GM18520 (cell line): ENCODE data around the gene THBS2.
"Not testable (repeated sequence)": the region's sequence is repeated elsewhere in the genome, so short reads cannot be mapped to it uniquely, and the experiment has no call there.

ENCODE experiments used
- ATAC-seq: cut with Tn5 transposase; IDR thresholded peaks from one replicate; pipeline ENCODE4 v1.9.1; 2021; ENCODE audit not compliant: unreplicated experiment

The THBS2 gene

DNA sequence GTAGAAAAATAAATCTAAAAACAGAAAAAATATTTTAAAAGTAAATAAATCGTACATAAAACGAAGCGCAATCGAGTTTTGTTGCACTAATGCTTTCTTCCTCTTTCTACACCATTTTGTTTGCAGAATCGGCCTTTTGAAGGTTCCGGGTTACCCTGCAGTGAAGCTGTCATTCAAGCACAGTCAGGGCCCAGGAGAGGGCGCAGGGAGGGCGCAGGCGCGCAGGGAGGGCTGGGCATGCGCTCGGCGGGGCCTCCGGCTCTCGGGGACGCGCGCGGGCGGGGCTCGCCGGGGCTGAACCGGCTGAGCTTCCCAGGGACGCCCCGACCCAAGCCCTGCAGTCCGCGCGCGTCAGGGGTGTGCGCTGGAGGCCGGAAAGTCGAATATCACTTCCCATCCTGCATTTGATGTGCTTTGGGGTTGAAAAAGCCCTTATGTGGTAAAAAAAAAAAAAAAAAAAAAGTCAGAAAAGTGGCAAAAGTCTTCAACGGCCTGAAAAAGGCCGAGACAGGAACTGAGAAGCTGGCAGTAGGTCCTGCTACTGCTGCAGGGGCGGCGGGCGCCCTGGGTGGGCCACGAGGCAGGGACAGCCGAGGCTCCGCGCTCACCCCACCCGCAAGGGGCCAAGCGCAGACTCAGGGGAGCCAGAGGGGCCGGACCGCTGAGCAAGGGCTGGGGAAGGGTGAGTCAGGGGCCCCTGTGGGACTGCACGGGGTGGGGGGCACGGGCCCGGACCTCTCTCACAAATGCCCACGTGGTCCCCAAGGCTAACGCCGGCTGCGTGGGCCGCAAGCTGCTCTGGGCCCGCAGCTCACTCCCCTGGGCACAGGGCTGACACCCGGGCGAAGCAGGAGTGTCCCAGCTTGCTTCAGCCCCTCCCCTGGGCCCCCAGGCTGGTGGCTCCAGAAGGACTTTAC lies 40.5 kb downstream of the THBS2 start:
- ATAC-seq = peak; percentile 90

DNA sequence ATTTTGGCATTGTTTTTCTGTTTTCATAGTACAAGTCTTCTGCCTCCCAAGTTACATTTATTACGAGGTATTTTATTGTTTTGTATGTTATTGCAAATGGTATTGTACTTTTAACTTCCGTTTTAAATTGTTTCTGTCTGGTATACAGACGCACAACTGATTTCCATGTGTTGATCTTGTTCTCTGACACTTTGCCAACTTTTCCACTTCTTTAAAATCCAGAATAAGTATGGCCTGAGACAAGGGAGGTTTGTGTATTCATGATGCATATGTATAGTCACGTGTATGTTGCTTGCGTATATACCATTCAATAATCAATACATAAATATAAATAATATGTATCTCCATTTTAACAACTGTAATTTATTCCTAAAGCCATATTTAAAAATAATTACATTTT lies 41.2 kb downstream of the THBS2 start:
- no peak for ATAC-seq

DNA sequence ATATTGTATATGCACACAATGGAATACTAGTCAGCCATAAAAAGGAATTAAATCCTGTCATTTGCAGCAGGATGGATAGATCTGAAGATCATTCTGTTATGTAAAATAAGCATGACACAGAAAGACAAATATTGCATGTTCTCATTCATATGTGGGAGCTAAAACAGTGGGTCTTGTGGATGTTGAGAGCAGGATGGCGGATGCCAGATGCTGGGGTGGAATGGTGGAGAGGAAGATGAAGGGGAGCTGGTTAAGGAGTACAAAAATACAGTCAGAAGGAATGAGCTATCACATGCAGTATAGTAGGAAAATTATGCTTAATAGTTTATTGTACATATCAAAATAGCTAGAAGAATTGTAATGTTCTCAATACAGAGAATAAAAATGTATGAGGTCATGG lies 41.8 kb downstream of the THBS2 start:
- ATAC-seq = no peak

DNA sequence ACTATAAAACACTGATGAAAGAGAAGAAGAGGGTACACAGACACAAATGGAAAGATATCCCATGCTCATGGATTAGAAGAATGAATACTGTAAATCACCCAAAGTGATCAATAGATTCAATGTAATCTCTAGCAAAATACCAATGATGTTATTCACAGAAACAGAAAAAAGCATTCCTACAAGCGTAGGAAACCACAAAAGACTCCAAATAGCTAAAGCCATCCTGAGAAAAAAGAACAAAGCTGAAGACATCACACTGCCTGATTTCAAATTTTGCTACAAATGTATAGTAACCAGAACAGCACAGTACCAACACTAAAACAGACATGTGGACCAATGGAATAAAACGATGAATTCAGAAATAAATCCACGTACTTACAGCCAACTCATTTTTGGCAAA lies 43.0 kb downstream of the THBS2 start:
- ATAC-seq = no peak

DNA sequence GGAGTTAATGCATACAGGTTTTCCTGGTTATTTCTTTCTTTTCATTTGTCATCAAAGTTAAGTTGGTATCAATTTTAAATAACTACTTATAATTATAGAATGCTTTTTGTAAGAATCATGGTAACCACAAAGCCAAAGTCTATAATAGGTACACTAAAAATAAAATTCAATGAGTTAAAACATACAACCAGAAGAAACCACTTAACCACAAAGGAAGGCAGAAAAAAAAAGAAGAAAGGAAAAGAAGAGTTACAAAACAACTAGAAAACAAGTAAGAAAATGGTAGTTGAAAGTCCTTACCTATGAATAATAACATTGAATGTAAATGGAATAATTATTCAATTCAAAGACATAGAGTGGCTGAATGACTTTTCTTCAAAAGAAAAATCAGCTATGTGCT lies 45.6 kb downstream of the THBS2 start:
- ATAC-seq = no peak

DNA sequence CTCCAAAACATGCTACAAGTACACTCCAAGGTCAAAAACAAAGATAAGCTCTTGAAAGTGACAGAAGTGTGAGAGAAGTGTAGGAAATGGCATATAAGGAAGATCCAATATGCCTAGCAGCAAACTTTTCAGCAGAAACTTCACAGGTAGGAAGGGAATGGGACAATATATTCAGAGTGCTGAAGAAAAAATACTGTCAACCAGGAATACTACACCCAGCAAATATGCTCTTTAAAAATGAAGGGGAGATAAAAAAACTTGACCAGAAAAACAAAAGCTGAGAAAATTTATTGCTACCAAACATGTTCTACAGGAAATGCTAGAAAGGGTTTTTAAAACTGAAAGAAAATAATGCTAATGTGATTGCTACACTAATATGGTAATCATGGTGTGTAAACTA lies 46.2 kb downstream of the THBS2 start:
- ATAC-seq = no peak

DNA sequence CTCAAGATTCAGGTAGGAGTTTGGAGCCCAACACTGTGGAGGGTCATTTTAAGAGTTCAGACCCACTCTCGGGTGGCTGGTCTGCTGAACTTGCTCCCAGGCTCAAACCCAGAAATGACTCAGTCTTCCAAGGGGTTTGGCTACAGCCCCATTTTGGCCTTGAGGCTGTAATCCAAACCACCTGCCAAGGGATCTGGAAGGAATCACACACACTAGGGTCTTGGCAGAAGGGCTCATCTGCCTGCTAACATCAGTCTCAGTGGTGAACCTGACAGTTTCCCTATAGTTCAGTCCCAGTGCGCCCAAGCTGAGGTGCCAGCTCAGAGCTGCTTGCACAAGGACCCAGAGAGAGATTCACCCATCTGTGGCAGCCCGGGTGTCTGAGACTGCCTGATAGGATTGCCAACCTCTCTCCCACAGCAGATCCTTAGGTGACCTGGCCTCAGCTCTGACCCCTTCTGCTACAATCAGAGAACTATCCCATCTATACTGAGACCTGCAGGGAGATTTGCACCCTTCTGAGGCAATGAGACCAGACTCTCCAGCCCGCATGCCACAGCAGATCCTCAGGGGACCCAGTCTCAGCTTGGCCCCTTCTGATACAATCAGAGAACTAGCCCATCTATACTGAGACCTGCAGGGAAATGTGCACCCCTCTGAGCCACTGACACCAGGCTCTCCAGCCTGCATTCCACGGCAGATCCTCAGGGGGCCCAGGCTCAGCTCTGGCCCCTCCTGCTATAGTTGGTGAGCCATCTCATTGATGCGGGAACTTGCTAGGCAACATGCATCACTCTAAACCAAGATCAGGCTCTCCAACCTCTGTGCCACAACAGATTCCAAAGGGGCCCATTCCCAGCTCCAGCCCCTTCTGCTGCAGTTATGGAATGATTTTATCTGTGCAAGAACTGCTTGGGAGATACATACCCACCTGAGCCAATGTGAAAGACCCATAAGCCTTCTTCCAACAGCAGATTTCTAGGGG lies 48.2 kb downstream of the THBS2 start:
- ATAC-seq = no peak

DNA sequence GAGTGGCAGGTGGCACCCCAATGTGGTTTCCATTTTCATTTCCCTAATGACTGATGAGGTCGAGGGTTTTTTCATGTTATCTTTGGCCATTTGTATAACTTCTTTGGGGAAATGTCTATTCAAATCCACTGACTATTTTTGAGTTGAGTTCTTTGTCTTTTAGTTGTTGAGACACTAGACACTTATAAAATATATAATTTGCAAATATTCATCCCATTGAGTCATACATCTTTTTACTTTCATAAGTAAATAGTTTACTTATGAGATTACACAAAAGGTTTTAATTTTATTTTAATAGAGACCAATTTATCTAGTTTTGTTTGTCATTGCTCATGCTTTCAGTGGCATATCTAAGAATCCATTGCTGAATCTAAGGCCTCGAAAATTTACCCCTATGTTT lies 49.5 kb downstream of the THBS2 start:
- no peak for ATAC-seq

DNA sequence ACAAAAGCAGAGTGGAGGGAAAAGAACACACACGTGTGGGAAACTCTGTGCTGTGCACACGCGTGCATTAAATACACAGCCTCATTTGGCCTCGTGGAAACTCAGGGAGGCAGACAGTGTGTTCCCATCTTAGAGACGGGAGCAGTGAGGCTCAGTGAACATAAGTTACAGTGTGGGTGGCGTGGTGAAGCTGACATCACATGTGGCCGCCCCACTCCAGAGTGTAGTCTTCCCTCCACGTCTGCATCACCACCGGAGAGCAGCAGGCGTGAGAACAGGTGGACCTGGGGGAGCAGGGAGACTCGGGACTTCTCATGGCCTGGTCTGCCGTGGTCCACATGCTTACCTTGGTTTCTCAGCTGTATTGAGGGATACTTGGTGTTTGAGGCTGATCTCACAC lies 51.7 kb downstream of the THBS2 start:
- ATAC-seq = no peak

DNA sequence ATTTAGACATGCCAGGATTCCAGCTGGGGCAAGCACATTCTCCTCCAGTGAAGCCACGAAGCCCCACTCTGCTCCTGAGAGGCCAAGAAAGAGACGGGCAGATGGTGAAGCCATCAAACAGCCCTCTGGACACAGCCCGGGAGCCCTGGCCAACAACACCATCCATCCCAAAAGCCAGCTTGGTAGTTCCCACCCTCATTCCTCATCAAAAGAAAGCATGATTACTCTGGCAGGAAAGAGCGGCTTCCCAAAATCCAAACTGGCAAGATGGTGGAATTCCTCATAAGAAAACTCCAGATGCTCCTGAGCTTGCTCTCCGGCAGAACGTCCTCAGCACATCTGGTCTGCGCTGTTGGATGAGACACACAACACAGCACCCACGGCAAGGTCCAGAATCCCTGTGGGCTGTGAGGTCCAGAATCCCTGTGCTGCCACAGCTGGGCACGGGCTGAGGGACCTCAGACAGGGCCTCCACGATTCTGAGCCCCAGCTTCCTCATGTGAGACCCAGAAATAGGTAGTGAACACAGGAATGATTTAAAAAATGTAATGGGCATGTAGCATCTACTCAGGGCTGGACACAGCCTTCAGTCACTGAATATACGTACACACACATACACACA lies 52.6 kb downstream of the THBS2 start:
- no peak for ATAC-seq

DNA sequence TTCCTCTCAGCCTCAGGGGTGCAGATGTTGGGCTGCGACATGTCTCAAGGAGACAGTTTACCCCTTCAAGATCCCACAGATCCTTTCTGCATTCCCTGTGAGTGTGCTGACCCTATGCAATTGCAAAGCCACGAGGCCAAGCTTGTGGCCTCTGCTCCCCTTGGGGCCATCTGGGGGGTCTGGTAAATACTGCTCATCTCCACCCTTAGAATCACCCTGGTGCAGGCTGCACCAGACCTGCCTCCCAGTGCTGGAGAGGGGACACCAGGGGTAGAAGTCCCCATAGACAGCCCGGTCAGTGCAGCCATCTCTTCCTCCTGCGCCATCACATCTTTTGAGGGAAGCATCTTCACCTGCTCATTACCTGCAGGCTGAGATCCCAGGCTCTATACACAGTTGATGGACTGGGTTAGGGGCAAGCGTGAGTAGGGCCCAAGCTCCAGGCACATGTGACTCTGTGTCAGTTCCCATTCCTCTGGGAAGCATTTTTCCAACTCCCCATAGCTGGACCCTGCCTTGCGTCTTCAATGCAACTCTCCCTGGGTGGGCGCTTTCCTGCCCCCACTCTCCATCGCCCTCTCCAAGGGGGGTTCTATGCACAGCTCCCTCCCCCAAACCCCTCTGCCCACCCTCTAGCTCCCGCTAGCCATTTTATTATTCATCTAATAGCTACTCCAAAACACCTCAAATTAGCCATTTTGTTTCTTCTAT lies 53.9 kb downstream of the THBS2 start:
- ATAC-seq = no peak

DNA sequence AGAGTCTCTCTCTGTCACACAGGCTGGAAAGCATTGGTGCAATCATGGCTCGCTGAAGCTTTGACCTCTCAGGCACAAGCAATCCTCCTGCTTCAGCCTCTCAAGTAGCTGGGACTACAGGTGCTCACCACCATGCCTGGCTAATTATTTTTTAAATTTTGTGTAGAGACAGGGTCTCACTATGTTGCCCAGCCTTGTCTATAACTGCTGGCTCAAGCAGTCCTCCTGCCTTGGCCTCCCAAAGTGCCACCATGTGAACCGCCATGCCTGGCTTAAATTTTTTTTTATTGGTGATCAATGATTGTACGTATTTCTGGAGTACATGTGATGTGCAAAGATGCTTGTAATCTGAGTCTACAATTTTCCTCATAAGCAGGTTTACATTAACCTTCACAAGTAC lies 54.8 kb downstream of the THBS2 start:
- no peak for ATAC-seq

DNA sequence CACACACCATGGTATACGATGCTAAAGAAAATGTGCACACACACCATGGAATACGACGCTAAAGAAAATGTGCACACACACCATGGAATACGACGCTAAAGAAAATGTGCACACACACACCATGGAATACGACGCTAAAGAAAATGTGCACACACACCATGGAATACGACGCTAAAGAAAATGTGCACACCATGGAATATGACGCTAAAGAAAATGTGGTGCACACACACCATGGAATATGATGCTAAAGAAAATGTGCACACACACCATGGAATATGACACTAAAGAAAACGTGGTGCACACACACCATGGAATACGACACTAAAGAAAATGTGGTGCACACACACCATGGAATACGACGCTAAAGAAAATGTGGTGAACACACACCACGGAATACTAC lies 55.7 kb downstream of the THBS2 start:
- ATAC-seq = not testable (repeated sequence)

DNA sequence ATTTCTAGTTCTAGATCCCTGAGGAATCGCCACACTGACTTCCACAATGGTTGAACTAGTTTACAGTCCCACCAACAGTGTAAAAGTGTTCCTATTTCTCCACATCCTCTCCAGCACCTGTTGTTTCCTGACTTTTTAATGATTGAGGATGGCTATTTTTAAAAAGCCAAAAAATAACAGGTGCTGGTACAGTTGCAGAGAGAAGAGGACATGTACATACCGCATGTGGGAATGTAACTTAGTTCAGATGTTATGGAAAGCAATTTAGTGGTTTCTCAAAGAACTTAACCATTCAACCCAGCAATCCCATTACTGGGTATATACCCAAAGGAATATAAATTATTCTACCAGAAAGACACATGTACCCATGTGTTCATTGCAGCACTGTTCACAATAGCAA lies 57.4 kb downstream of the THBS2 start:
- not testable (repeated sequence) for ATAC-seq

DNA sequence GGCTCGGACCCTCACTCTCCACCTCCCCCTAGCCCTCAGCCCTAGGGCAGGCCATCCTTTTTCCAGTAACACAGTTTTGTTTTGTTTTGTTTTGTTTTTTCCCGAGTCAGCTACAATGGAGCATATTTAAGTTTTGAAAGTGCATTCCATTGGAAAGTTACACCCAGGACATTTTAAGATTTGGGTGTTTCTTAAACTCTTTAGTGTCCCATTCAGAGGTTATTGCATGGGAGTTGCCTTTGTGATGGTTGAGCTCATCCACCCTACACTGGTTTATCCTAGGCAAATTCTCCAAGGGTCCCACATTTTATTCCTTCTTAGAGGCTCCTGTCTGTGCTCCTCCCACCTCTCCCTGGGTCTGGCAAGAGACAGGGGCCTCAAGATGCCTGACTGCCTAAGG lies 58.9 kb downstream of the THBS2 start:
- no peak for ATAC-seq

DNA sequence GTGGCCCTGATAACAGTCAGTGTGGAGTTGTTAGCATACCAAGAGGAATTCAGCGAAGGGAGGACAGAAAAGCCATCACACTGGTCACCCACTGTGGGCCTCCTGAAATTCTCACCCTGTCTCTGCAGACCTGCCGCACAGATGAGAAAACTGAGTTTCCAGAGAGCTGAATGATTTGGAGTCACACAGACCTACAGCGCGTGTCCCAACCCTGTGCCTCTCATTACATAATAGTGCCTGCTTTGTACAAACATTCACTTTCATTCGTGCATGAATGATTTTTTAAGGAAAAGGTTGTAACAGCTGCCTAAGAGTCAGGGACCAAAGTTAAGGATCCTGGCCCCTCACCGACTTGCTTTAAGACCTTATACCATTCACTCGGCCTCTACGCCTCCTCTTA lies 62.7 kb downstream of the THBS2 start:
- no peak for ATAC-seq

DNA sequence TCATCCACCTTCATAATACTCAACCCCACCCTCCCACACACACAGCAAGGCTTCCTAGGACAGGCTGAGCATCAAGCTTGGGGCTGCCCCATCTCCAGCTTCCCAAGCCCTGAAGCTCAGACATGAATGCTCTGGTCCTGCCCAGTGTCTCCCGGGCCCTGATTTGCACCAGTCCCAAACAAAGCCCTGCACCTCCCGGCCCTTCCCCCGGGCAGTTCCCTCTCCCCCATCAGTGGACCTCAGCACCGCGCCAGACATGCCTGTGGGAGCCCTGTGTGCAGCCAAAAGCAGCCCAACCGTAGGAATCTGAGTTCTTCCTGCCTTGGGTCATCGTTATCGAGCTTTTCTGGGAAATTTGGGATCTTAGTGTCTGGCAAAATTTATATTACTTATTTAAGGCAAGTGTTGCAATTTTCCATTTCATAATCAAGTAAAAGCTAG lies 63.5 kb downstream of the THBS2 start:
- no peak for ATAC-seq

DNA sequence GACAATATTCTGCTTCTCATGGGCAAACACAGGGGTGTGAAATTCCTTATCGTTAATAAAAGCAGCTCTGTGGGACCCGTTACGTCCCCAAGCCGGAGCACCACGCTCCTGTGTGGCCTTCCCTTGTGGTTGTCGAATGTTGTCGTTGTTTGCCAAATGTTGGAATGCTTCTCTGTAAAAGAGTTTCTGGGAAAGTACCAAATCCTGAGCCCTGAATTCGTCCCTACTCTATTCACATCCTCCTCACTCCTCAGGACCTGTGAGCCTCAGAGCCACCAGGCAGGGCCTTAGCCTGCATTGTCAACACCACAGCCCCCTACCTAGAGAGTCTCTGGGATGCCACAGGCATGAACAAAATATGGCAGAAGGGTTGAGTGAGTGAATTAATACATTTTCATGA lies 64.0 kb downstream of the THBS2 start:
- no peak for ATAC-seq

DNA sequence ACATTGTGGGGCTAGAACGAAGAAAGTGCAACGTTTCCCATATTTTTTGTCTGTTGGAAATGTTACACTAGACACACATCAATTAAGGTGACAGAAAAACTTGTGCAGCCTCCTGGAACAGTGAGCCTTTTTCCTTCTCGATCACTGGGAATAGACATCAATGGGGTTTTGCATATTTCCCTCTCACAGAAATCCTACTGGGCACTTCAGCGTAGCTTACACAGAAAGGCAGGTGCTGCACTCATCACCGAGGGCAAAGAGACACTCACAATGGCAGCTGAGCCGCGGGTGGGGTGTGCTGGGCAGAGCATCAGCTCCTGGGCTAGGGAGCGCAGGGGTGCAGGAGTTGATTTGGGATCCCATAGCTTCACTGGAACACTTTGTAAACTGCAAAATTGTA lies 64.5 kb downstream of the THBS2 start:
- no peak for ATAC-seq

DNA sequence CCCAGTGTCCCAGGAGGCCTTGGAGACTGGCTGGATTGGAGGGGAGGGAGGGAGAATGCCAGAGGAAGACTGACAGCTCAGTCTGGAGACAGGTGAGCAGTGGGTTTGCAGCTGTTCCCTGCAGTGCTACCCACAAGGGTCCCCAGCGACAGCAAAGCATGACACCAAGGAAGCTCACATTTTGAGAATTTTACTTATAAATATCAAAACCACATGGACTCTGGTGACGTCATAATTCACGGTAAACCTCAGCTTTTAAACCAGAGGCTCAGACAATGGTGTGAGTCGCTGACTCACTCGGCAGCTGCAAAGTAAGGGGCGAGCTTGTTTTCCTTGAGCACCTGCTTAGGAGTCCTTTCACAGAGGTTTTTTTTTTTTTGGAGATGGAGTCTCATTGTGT lies 65.2 kb downstream of the THBS2 start:
- no peak for ATAC-seq

DNA sequence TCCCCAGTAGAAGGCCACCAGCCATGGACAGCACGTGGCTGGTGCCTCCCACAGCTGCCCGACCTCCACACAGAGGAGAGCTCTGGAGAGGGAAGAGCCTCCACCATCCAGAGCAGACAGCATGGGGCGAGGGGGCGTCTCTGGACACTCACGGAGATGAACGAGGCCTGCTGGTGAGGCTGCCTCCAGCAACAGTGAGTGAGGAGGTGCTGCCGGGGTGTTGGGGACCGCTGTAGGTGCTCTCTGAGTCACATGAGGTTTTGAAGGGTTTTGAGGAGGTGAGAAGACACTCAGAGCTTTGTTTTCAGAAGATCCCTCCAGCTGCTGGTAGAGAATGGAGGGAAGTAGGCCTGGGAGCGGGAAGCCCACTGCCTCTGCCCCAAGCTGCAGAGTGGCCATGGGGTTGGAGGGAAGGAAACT lies 65.6 kb downstream of the THBS2 start:
- no peak for ATAC-seq
